GM03348 (cell line): Measurements from ENCODE around the gene FGFR3.

ENCODE experiments used
- DNase-seq: peaks from one replicate; pipeline ENCODE4 v3.0.0; 2012; ENCODE audit warnings: low spot score

FGFR3 gene

DNA sequence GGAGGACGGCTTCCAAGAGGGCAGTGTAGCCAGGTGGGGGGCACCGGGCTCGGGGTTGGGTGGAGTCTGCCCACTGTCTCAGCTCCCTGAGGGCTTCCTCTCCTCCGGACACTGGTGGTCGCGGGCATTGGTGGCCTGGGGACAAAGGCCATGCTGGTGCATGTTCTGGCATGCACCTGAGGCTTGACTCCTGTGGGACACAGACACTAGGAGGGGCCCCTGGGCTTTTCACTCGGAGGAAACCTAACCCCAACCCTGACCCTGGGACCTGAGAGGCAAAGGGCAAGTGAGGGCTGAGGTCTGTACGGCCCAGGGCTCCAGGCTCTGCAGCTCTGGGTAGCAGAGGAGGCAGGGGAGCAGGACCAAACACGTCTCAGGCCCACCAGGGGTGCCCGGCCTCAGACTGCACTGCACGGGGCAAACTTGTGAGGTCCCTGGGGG, 22.3 kb upstream of the FGFR3 start:
- DNase-seq: no peak

DNA sequence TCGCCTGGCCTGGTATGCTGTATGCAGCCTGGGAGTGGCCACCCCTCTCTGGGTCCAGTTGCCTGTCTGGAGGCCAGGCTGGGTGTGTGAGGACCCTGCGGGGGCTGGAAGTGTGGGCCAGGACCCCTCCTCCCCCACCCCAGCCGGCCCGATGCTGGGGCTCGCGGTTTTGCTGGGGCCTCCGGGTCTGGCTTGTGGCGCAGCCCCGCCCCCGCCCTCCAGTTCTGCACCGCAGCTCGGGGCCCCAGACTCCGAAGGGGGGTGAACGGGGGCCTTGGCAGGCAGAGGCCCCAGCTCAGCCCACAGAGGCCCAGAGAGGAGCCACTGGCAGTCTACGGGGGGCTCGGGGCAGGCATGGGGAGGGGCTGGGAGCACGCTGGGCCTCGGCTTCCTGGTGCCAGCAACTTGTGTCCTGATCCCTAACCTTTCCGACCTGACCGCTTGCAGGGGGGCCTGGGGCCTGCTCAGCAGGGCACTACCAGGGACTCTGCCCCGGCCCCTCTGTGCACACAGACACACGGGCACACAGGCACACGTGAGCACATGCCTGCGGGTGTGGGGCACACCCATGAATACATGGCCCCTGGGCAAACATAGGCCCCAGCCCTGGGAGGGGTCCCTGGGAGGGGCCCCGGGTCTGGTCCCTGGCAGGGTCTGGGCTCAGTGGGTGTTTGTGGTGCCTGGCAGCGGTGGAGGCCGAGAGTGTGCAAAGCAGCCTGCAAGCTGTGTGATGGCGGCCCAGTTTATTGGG, 21.4 kb upstream of the FGFR3 start:
- no peak for DNase-seq

DNA sequence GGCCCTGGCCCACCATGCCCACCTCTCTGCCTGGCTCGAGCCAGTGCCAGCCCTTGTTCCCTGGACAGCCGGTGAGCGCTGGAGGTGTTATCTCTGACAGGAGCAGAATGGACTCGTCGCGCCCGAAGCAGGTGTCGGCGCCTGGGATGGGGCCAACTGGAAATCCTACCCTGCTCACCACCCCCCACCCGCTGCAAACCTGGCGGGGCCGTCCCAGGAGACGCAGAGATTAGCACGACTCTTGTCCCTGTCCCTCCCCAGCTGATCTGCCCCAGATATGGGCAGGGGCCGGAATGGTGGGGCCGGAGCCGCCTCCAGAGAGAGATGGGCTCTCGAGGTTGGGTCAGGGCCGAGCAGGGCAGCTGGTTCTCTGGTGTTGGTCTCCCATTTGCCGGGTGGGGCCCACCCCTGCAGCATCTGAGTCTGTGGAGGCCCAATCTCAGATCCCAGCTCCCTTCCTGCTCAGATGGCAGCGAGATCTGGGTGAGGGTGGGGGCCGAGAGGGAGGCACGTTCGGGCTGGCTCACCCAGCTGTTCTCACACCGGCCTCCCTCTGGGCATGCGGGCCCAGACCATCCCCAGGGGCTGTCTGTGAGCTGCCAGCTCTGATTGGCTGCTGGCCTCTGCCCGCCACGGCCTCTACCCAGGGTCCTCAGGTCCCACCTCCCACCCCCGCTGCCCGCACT, 20.1 kb upstream of the FGFR3 start:
- no peak for DNase-seq

DNA sequence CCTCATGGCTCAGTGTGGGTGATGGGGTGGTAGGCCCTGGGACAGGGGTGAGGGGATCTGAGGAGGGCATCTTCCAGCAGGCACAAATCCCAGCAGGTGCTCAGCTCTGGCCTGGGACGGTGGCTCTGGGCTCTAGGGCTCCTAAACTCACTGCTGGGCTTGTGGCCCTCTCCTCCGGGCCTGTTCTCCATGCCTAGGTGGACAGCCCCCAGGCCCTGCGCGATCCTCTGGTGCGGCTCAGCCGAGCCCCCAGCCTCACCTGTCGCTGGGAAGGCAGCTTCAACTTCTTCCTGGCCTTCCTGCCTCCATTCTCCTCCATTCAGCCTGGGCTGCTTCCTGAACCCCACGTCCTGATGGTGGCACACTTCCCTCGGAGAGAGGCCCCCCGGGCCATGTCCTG, 19.3 kb upstream of the FGFR3 start:
- no peak for DNase-seq

DNA sequence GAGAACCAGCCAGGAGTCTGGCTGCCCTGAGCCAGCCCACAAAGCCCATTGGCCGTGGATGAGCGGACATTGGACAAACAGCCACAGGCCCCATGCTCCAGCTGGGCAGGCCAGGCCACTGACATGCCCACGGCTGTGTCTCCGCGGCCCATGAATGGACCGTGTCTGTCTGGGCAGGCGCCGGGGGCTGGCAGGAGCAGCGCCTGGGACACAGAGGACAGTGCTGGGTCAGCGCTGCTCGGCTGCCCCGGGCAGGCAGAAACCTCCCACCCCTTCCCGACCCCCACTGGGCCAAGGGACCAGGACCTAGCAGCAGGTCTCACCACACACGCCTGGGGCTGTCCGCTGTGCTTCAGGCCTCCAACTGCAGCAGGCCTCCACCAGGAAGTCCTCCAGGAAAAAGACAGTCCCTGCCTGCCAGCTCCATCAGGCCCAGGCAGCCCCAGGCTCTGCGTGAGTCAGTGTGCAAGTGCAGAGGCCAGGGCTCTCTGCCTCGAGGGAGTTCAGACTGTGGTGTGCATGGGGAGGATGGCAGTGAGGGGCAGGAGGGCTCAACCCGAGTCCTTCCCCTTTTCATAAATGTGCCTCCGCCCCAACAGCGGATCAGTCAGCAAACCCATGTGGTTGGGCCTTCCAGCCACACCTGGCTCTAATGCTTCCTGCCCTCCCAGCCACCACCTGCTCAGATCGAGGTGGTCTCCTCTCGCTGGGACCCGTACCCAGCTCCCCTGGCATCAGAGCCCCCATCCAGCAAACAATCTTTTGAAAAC, 17.2 kb upstream of the FGFR3 start:
- DNase-seq: peak; percentile 43

DNA sequence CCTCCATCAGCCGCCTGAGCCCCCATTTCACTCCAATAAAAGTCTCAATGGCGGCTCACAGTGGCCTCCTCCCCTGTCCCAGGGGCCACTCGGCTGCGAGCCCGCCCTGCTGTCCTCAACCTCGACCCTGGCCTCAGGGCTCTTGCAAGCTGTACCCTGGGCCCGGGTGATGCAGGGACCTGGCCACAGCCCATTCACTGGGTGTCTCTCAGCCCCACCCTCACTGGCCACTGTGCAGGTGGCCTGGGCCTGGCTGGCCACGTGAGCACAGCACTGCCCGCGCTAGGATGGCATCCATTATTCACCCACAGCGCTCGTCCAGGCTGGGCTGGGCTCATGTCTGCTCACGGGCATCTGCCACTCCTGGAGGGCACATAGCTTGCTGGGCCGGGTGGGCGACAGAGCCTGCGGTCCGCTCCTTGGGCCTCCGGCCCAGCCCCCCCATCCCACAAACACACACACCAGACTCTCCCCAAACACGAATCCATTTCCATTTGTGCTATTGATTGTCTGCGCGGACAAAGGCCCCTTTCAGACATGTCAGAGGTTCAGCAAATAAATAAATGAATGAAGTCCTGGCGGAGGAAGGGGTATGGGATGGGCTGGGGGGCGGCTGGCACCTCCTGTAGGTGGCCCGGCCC, 16.5 kb upstream of the FGFR3 start:
- no peak for DNase-seq

DNA sequence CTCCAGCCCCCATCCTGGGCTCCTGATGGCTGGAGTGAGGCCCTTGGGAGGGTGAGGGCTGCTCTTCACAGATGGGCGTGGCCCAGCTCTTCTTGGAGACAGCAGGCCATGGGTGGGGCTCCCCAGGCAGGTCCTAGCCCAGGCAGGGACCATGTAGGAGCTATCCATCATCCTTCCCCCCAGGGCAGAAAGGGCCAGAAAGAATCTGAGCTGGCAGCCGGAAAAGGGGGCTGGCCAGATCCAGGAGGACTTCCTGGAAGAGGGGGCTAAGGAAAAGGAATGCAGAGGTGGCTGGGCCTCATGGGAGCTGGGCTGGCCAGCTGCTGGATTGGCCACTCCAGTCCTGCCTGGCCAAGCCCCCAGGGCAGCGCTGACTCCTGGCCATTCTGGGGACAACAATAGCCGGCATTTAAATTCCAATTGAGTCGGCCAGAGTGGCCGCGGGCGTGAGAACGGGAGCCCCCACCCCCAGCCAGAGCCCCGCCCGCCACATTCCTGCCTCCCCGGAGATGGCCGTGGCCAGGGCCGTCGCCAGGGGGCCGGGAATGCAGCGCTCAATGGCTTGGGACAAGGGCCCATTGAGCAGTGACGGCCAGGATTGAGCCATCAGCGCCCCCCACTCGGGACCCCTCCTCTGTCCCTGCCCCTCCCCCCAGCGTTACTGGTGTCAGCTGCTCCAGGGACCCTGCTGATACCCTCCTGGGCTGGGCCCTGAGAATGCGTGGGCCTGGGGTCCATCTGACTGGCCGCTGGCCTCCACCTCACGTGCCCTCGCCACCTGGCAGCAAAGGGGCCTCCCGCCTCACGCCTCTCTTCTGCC, 15.1 kb upstream of the FGFR3 start:
- DNase-seq: peak; percentile 72

DNA sequence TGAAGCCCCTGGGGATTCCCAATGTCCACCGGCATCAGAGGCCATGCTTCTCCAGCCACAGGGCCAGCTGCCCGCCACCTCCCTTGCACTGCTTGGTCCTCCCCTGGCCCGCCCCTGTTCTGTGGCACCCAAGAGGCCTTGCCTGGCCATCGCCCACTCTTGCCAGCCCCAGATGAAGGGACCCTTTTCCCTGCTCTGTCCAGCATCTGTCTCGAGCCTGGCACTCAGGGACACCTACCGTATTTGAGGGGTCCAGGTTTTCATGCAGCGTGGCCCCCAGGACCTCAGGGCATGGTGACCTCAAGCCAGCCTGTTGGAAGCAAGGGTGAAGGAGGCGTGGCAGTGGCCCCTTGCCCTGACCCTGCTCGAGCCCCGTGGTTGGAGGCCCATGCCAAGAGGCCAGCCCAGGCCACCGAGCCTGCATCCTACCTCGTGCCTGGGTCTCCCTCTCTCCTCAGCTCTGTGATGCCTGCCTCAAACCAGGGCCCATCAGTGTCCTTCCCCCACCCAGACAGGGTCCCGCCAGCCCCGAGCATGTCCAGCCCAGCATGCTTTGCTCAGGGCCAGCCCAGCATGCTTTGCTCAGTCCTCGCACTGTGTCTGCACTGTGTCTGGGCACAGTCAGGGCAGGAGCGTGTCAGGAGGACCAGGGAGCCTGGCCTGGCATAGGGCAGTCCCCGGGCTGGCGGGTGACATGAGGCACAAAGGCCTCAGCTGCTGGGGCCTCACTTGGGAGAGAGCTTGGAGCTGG, 14.3 kb upstream of the FGFR3 start:
- no peak for DNase-seq

DNA sequence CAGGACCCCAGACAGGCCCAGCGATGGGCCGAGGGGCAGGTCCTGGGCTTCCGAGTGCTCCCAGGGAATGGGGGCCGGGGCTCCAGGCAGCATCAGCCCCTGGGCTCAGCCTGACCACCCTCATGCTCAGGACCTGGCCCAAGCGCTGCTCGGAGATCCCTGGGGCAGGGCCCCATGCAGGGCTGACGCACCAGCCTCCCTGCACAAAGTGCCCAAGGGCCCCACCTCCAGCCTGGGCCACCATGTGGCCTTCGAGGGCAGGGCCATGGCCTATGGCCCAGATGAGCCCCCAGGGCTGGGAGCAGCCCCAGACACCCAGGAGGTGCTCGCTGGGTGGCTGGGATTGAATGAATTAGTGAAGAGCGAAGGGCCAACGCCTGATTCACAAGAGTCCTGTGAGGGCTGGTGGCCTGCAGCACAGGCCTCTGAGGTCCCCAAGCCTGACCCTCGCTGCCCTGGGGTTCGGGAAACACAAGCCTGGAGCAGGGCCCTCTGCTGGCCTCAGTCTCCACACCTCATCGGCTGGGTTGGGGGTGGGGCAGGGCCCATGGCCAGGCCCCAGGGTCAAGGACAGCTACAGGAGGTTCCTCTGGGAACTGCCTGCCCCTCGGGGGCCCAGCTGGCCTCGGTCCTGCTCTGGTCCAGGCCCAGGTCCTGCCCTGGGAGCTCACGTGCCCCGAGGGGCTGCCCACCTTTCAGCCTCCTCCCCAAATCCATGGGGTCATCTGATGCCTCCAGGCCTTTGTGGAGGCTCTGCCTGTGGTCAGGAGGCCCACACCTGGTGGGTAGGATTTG, 13.3 kb upstream of the FGFR3 start:
- DNase-seq: no peak

DNA sequence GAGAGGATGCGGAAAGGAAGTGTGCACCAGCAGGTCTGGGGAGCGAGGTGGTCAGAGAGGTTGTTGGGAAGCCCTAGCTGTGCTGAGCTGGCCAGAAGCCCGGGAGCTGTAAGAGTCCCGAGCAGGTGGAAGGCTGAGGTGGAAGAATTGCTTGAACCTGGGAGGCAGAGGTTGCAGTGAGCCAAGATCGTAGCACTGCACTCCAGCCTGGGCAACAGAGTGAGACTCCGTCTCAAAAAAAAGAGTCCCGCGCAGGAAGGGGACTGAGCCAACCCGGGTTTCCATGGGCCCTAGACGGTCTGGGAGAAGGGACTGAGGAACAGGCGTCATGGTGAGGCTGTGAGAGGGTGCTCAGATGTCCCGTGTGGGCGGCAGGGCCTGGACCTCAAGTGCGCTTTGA, 12.7 kb upstream of the FGFR3 start:
- no peak for DNase-seq

DNA sequence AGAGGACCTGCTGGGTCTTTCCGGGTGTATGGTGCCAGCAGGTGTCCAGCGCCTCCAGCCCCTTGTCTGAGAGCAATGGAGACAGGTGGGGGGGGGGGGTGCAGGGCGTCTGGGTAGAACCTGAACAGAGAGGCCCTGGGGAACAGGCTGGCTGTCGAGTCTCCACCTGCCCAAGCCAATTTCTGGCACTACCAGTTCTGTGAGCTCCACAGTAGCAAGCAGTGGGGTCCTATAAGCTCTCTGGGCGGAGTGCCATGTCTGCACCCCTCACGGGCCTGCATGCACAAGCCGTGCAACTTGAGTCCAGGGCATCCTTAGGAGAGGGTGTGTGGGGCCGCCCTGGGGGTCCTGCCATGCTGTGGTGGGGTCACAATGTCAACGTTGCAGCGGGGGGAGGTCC, 10.1 kb upstream of the FGFR3 start:
- DNase-seq: no peak

DNA sequence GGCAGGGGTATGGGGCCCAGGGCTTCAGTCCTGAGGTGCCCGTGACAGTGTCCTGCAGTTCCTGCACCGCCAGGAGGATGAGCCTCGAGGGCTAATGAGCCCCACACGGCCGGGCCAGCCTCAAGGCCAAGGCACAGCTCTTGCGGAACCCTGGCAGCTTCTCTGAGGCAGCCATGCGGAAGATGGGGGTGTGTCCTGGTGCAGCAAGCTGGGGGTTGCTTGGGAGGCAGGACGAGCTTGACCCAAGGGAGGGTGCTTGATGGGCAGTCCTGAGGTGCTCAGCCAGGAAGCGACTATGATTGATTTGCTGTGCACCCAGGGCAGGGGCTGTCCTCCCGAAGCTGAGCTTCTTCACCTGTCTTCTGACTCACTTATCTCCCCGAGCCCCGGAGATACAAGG, 9.1 kb upstream of the FGFR3 start:
- DNase-seq: no peak

DNA sequence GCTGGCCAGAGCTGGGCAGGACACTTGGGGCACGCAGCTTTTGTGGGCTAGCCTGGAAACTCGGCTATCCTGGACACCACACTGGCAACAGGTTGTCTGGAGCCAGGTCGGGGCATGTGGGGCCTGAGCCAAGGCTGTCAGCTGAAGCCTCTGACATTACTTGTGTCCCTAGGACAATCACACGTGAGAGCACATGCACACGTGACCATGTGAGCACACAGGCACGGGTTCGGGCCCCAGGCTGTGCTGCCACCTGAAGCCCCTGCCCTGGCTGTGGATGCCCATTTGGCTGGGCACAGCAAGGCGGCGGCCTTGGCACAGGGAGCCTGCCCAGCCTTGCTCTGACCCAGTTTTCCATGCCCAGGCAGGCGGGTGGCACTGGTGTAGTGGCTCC, 8.7 kb upstream of the FGFR3 start:
- DNase-seq: no peak

DNA sequence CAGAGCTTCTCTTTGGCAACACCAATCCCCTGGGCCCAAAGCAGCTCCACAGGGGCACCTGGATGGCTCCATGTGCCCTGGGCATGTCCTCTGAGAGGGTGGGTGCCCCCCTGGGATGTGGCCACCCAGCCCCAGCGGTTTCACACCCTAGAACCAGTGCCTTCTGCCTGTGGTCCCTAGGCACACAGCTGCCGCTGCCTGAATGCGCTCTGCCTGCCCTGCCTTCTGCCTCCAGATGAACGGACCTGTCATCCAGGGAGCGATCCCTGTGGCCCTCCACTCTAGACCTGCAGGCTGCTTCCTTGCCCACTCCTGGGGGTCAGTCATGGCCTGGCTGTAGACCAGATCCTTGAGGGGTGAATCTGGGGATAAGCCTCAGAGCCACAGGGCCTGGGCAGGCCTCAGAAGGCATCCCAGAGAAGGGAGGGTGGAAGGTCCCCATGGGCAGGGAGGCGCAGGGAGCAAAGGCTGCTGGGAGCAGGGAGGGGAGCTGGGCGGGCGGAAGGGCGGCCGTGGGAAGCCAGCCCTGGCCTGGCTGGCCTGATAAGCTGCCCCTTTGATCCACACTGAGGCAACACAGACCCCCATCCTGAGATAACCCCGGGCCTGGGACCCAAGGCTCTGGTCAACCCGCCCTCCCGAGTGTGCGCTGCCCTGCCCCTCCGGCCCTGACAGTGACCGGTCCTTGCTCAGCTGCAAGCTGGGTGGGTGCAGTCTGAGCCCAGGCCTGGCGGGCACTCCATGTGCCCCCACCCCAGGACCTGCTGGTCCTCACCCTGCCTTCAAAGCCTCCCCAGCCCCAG, 8.1 kb upstream of the FGFR3 start:
- DNase-seq: no peak

DNA sequence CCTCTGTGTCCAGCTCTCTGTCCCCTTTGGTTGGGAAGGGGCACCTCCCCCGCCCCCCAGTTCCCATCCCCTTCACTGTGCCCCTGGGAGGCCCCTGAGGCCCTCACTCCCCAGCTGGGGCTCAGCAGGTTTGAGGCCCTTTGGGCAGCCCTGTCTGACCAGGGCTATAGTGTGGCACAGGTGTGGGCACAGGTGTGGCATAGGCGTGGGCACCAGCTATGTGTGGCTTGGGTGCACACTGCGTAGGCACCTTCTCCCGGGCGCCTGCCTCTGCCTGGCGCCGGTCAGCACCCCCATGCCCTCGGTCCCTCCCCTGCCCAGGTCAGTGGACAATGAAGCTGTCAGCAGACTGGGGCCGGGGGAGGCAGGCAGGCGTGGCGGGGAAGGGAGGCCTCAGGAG, 7.5 kb upstream of the FGFR3 start:
- no peak for DNase-seq

DNA sequence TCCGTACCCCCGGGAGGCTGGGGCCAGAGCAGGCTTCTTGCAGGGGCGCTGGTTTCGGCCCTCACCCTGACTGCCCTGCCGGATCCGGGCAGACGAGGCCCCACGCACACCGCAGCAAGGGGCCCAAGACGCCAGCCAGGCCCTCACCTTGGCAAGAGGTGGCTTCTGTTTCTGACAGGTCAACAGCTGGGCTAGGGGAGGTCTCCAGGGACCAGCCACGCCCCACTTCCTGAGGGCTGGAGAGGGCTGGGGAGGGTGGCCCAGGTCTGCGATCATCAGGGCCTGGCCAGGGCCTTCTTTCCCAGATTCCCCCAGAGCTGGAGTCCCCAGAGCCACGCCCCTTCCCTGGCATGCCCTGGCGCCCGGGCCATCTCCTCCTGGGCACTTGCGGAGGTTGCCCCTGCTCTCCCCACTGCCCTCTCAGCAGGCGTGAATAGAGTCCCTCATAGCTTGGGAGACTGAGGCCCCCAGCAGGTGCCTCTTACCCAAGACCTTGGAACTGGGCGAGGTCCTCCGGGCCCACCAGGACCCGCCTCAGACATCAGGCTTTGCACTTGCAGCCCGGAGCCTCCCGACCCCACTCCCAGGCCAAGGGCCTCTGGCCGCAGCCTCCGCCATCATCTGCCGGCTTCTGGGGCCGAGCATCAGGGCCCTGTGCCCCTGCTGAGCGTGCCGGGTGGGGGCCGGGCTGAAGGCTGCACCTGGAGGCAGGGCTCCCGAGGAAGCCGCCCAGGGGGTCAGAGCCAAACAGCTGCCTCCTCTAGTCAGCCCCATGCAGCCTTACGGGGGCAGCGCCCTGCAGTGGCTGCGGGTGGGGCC, 6.3 kb upstream of the FGFR3 start:
- no peak for DNase-seq

DNA sequence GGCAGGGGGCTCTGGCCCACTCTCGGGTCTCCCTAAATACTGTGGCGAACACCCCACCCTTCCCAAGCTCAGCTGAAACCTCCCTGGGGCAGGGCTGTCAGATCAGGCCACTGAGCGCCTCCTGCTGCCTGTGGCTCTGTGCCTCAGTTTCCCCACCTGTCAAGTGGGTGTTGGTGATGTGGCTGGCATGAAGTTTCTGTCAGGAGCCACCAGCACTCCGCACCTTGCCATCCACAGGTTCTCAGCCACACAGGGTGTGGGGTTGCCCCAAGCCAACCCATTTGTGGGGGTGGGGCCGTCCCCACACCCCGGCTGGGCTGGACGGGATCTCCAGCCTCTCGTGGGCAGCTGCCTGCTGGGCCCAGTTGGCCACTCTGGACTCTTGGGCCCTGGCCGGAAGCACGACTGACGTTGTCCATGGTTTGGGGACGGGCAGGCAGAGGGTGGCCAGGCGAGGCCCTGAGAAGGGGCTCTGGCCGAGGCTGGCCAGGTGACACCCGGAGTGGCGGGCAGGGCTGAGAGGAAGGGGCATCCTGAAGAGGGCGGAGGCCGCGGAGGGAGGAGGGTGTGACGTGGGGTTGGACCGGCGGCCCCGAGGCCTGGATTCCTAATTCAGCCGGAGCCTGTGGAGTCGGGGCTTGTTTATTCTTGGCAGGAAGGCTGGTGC, 5.5 kb upstream of the FGFR3 start:
- DNase-seq: no peak
